GDM1 (cell line): ENCODE measurements around the gene GAMT.
"Not testable (repeated sequence)": the region's sequence is repeated elsewhere in the genome, so short reads cannot be mapped to it uniquely, and the experiment has no call there.

Source experiments
- DNase-seq: peaks from one replicate; lab custom pipeline; 2025; lab: John Stamatoyannopoulos, UW

GAMT gene

GRCh38 chr19:1433119-1434039, 32.0 kb upstream of the GAMT start:
- DNase-seq = no peak

DNA sequence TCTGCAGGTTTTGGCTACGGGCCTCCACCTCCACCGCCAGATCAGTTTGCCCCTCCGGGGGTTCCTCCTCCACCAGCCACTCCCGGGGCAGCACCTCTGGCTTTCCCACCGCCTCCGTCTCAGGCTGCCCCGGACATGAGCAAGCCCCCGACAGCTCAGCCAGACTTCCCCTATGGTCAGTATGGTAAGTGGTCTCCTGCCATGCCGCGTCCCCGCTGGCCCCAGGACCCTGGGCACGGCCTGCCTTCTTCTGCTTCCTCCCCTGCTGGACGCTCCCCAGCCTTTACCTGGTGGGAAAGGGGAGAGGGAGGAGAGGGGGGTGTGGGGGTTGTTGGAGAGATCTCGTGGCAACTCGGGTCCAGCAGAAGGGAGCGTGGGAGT, 31.2 kb upstream of the GAMT start:
- no peak for DNase-seq

- no peak for DNase-seq
Observed at GRCh38 chr19:1431759-1432506, 30.6 kb upstream of the GAMT start.

- DNase-seq = no peak
Observed at GRCh38 chr19:1430246-1430645, 28.9 kb upstream of the GAMT start.

GRCh38 chr19:1429750-1430149, 28.4 kb upstream of the GAMT start:
- DNase-seq = no peak

DNA sequence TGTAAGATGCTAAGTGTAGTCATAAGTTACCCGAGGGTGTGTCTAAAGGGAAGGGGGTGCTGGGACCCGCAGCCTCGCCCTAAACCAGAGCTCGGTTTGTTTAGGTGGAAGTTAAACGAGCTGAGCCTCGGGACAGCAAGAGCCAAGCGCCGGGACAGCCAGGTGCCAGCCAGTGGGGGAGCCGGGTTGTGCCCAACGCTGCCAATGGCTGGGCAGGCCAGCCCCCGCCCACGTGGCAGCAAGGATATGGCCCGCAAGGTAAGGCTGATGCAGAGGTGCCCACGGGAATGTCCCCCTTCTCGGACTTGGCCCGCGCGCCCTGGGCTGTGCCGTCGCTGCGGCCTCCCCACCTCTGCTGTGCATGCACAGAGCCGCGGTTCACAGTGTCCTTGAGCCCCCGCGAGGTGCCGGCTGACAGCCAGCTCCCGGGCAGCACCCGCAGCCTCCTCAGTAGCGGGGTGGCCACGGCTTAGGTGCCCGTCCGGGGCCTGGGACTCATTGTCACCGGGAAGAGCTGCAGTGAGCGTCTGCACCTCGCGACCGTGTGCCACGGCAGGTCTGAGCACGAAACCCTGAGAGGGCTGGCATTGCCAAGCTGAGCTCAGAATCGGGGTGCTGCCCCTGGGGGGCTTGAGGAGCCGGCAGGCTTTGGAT, 27.5 kb upstream of the GAMT start:
- no peak for DNase-seq

DNA sequence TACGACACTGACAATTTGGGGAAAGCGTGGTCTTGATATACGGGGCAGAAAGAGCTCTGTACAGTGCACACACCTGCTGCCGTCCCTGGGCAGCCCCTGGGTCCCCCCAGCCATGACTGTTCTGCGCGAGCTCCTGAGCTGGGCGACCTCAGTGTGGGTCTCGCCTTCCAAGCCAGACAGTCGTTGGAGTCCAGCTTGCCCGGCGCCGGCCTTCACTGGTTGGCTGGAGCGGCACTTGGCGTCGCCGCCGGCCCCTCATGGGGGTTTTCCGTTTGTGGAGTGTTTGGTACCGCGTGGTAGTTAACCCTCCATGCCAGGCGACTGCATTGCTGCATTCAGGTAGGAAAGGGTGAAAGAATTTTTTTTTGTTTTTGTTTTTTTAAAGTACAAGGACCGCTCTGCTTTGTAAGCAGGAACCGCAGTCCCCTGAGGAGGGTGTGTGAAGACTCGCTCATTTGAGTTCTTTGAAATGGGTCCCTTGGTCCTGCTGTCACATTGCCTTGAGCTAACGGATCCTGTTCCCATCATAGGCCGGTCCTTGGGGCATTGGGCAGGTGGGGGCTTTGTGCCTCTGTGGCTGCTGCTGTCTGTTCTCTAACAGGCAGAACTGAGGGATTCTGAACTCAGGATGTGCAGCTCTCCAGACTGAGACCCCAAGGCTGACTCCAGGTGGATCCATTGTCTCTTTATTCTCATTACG, 26.0 kb upstream of the GAMT start:
- DNase-seq = no peak

DNA sequence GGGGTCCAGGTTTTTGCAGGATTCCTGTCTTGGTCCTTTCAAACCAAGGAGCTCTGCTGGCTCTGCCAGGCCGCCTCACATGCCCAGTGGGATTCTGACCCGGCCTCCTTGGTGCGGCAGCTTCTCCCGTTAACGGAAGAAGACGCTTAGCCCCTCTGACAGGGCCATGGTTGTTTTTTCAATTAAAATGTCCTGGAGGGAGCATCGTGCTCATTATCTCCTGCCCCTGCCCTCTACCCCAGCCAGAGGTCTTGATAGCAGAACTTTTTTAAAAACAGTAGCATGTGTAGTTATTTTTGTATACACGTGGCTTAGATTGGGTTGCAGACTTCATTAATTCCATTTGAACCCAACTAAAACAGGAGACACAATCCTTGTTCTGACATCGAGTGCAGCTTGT, 25.4 kb upstream of the GAMT start:
- no peak for DNase-seq

DNA sequence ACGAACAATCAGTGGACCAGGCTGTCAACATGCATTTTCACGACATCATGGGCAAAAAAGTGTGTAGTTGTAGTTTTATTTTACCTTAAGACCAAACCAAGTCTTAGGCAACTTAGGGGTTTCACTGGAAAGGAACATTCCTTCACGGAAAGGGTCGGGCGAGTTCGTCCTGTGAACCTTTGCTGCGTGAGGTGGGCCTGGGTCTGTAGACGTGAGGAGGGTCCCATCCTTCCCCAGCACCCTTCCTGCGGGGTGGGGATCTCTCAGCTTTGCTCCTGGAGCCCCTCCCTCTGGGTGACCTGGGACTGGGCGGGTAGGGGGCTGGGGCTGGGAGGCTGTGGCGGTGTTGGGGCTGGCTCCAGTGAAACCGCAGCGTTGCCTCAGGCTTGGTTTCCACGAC, 24.6 kb upstream of the GAMT start:
- no peak for DNase-seq

DNA sequence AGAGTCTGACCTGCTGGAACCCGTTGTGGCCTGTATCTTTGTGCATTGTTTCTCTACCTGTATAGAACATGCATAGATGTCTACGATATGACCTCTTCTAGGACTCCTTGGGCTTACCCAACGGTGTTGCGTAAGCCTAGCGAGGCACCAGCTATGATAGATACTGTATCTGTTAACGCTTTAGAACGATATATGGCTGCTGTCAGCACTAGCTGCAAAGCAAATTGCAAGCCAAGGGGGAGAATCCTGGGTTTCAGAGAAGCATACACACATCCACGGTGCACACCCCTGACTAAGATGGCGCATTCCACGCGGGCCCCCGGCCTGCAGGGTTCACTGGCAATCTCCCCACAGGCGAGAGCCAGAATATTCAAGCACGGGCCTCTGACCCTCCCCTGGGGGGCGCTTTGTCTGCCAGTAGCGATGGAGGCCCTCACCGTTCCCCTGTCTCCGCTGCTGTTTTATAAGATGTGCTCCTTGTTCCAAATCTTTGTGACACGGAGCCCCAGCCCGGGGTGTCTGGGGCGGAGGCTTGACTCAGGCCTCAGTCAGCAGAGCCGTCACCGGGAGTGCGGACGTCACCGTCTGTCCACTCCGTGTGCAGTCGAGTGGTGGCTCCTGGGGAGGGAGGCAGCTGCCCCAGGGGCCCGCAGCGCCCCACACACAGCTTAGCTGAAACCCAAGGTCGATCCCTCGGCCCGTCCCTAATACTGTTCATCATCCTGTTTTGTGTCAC, 23.9 kb upstream of the GAMT start:
- DNase-seq = no peak

DNA sequence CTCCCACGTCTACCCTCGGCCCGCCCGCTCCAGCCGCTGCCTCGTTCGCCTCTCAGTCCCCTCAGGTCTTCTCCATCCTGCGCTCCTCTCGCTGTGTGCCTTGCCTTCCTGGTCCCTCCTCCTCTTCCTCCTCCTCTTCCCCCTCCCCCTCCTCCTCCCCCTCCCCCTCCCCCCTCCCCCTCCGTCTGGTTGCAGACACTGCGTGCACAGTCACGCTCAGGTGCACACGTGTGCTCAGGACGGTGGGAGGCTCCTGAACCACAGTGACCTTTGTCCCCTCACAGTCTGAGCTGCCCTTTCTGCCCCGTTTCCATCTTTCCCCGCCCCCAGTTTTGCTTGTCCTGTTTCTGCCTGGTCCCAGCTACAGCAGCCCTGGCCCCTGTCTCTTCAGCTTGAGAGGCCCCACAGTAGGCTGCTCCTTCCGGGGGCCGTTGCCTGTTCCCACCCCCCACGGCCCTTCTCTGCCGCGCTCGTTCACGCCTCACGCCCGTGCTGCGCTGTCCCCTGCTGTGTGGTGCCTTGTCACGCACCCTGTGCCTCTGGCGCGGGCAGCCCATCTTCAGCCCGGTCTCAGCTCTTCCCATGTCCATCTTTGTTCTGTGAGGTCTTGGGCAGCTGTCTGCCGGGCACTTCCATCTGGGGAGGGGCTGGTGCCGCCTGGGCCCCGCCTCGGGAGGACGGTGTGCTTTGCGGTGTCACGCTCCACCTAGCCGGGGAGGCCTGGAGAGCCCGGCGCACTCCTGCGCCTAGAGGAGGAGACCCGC, 23.0 kb upstream of the GAMT start:
- no peak for DNase-seq

- DNase-seq = no peak
Observed at GRCh38 chr19:1423436-1424191, 22.3 kb upstream of the GAMT start.

- no peak for DNase-seq
Observed at GRCh38 chr19:1422943-1423342, 21.6 kb upstream of the GAMT start.

GRCh38 chr19:1422360-1422759, 21.0 kb upstream of the GAMT start:
- DNase-seq = no peak

DNA sequence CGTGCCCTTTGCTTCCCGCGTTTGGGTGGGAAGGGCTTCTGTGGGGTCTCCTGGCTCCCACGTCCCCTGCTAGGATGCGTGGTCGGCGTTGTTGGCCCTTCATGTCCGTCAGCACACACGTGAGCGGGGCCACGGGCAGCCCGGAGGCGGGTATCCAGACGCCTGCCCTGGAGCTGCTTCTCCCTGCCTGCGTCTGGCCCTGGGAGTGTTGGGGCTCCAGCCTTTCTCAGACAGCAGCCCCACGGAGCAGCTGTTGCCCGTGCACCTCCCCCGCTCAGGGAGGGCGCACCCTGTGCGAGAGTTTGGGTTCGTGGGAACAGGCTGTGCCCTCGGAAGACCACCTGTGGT, 20.6 kb upstream of the GAMT start:
- DNase-seq = no peak

DNA sequence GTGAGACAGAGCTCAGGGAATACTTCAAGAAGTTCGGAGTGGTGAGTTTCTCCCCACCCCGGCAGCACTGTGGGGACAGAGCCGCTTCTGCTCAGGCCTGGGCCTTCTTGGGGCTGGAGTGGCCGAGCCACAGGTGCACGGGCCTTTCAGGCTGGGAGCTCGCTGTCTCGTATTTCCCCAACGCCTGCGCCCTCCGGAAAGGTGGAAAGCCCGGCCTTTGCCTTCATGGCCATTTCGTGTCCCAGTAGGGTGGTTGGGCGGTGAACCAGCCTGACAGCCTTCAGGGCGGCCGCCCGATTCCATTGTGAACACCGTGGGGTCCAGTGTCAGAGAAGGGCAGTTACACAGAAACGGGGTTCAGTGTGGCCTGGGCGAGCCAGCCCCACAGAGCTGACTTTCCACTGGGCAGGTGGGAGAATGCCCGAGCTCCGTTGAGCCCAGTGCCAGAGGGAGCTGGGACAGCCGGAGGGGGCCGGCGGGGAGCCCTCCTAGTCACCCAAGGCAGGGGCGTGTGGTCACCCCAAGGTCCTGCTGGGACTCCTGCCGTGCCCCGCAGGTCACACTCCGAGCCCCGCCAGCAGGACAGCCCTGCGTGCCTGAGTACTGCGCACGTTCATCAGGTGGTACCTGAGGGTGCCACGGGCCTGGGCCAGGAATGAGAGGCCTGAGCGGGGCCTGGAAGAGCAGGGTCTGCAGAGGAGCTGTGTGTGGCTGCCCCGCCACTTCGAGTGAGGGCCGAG, 20.0 kb upstream of the GAMT start:
- DNase-seq = no peak

DNA sequence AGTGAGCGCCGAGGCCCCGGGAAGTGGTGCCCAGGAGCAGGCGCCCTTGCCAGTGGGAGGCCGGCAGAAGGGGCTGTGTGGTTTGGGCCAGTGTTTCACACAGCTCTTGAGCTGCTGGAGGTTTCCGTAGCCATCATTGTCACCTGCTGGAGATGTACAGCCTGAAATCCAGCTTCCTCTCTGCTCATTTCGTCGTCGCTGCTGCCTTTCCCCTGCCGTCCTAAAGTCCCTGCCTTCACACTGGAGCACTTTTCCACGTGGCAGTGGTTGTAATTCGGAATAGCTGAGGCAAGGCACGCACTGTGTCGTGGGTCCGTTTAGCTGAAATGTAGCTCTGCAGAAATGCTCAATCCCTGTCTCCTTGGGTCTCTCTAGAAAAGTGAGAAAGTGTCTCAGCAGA, 19.2 kb upstream of the GAMT start:
- no peak for DNase-seq

GRCh38 chr19:1420085-1420484, 18.7 kb upstream of the GAMT start:
- DNase-seq = not testable (repeated sequence)

DNA sequence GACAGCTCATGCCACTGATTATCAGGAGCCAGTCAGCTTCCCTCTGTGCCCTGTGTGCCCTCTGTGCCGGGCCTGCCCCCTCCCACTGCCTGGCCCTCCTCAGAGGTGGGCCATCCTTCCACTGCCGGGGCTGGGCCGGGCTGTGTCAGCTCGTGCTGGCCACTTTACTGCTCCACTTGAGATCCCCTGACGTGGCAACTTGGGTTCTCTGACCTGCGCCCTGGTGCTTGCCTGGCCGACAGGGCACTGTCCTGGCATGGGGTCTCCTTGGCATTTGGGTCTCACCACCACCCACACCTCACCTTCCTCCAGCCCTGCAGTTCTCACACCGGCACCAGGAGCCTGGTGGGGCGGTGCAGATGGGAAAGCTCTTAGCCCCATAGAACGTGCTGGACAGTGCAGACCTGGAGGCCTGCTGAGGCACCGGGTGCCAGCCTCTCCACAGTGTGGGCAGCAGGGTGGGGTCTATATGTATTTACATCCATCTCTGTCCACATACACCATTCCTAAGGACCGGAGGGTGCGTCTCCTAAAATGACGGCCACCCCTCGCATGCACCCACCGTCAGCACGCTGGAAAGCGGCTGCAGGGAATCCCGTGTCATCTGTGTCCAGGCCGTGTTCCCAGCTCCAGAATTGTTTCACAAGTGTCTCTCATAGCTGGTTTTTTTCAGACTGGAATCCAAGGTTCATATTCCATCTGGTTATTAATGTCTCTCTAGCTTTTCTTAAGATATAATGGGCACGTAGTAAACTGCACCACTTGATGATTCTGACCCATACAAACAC, 17.8 kb upstream of the GAMT start:
- DNase-seq = no peak
